Heart right ventricle (tissue), 16 donors: Measurements from ENCODE around the gene GNG12. TPM values are rescaled to one million over a fixed set of nuclear protein-coding genes. Genes with fewer than 3 reads are reported as not detected.

Experiments
- ATAC-seq, 8 donors: fragments of 200-7000 bp; cut with Tn5 transposase; one replicate each; pipeline ENCODE4 v1.9.1; 2020; ENCODE audit warnings: mild to moderate bottlenecking in 8 of 8, moderate library complexity in 8 of 8, moderate number of reproducible peaks in 1 of 8
- DNase-seq, 2 donors: peaks; one replicate each; pipeline ENCODE4 v3.0.0-alpha.2; 2020
- H3K27ac ChIP-seq, 10 donors: fragments of 200-600 bp; sonication (generic) in 2 of 10; one replicate each; pipeline versions ENCODE4 v1.5.0 to v1.8.0; 2020 to 2022; ENCODE audit warnings: mild to moderate bottlenecking in 3 of 10
- H3K27me3 ChIP-seq, 7 donors: fragments of 200-600 bp; one replicate each; pipeline ENCODE4 v1.8.0; 2021 to 2022; ENCODE audit warnings: mild to moderate bottlenecking in 2 of 7
- H3K36me3 ChIP-seq, 9 donors: fragments of 200-600 bp; sonication (generic) in 1 of 9; one replicate each; pipeline versions ENCODE4 v1.5.0 to v1.8.0; 2020 to 2022; ENCODE audit warnings: mild to moderate bottlenecking in 2 of 9
- H3K4me1 ChIP-seq, 9 donors: fragments of 200-600 bp; sonication (generic) in 1 of 9; one replicate each; pipeline versions ENCODE4 v1.5.0 to v1.8.0; 2020 to 2022; ENCODE audit warnings: mild to moderate bottlenecking in 4 of 9
- H3K4me3 ChIP-seq, 10 donors: fragments of 200-600 bp; sonication (generic) in 2 of 10; one replicate each; pipeline versions ENCODE4 v1.5.0 to v1.8.0; 2020 to 2022; ENCODE audit warnings: mild to moderate bottlenecking in 7 of 10, moderate library complexity in 2 of 10
- H3K9me3 ChIP-seq, 11 donors: fragments of 200-600 bp in 10 of 11; sonication (generic) in 2 of 11; one replicate each; pipeline versions ENCODE4 v1.5.0 to v1.8.0; 2013 to 2022; ENCODE audit warnings: mild to moderate bottlenecking in 2 of 11, control low read depth in 1 of 11, moderate library complexity in 1 of 11
- CTCF ChIP-seq, 9 donors: fragments of 200-600 bp; sonication (generic) in 2 of 9; IDR thresholded peaks; one replicate each; pipeline versions ENCODE4 v1.5.0 to v1.8.0; 2021 to 2022; ENCODE audit warnings: antibody characterized with exemption in 9 of 9, mild to moderate bottlenecking in 5 of 9, moderate library complexity in 1 of 9
- WGBS, 2 donors: extraction: QIAGEN DNeasy Blood & Tissue Kit; methylation state at CpG; one replicate each; pipeline ENCODE4 v1.1.7; 2013; ENCODE audit warnings: inconsistent platforms in 1 of 2; 5-methylcytosine and 5-hydroxymethylcytosine counted together
- intact Hi-C, 10 donors: fragments of 100-400 bp; cut with DNase I; formaldehyde crosslinking; loops; one replicate each; pipeline versions ENCODE4 v1.11.1 to v1.14.2; 2022
- polyA plus RNA-seq, 2 donors: library from polyadenylated mRNA; stranded (reverse); fragments of 200-250 nt; gene quantifications; one replicate each; pipeline ENCODE4 v1.2.3, GENCODE V29; 2013
- total RNA-seq, 10 donors: library from RNA; stranded (reverse); fragmentation: NEBNext Ultra II Directional in 3 of 10; extraction: Animal tissue kit (Norgen Biotek cat#: 25700) in 3 of 10; gene quantifications; one replicate each; pipeline versions ENCODE4 v1.2.1 to v1.2.4, GENCODE V29; 2021 to 2023
- donor health status: Arrhythmogenic right ventricular cardiomyopathy.
- donor health status: ischemic (EF 13 %, LVEDD 7.1; RV severe dilation, severe dysfunction).
- donor health status: healthy with polysubstance abuse.
- donor health status: DM: no; HTN: yes; CAD: no.
- donor health status: DM: no; HTN: no; CAD: no.
- donor health status: ischemic (EF 25% LVEDD 6.9; RV normal size, moderate dysfunction).
- donor health status: ischemic (EF 25% LVEDD 5.7; RV mildly dilated, moderate dysfunction).
- donor health status: healthy.
- donor health status: DM: yes; HTN: yes; CAD: no.
- donor health status: Ischemic cardiomyopathy.
- donor health status: ischemic (EF 35%, LVEDD 5.7; RV mildly dilated, moderate dysfunction).
- donor health status: nonischemic (EF 11% LVEDD 7.7; RV severe dilation, severe dysfunction).
- donor health status: DM: yes; HTN: yes; CAD: no.
- donor health status: PGD.
- donor health status: ischemic (EF 29% LVEDD 5.4; RV normal size, mild dysfunction).
- donor health status: nonischemic (EF 23%, LVEDD 6.1; RV moderate dilation, normal function).

Gene GNG12
- total and polyA plus RNA-seq, 12 donors = 8.5 to 49.4 (median 34.5) TPM

GRCh38 chr1:67830928-67831830, 2.1 kb downstream of the GNG12 start:
- TF ChIP-seq CTCF (IDR thresholded peaks at IDR 0.05) = no peak
- no peak for ATAC-seq
- WGBS, 2 donors = 18 to 20% methylated on average over 7 of the region's 7 CpGs
- Histone ChIP-seq H3K27me3 (peaks cover 0 to 61% (median 0%) of the 10 kb centered on the region in 7 donors), H3K36me3 (peaks cover 0 to 12% (median 0%) of the 10 kb centered on the region in 9 donors), H3K9me3 (no peaks in the 10 kb centered on the region), H3K4me3 (peak overlapping the region; percentile 60 to 94 (median 80)), H3K27ac (peak overlapping the region; percentile 9 to 89 (median 84)), H3K4me1 (peaks cover 0 to 33% (median 18%) of the 10 kb centered on the region in 9 donors)
- intact Hi-C loops = loop anchor here (5.0 to 10.0 kb wide), 7 partner anchors 54 to 296 kb away; partner anchors contain the start of gene GADD45A (in 1 of the 10)
- no peak for DNase-seq

- Histone ChIP-seq H3K4me3 (peak overlapping the region in 4 of 10 donors; percentile 68 to 94 (median 84)), H3K27me3 (peaks cover 0 to 53% (median 0%) of the 10 kb centered on the region in 7 donors), H3K36me3 (peaks cover 0 to 12% (median 0%) of the 10 kb centered on the region in 9 donors), H3K4me1 (peaks cover 0 to 33% (median 18%) of the 10 kb centered on the region in 9 donors), H3K27ac (no peak overlapping the region), H3K9me3 (no peaks in the 10 kb centered on the region)
- TF ChIP-seq CTCF (IDR thresholded peaks at IDR 0.05) = no peak
- no peak for DNase-seq
- WGBS, 2 donors = 60 to 62% methylated on average over 5 of the region's 5 CpGs
- intact Hi-C loops = loop anchor here (5.0 to 10.0 kb wide), 7 partner anchors 53 to 295 kb away; partner anchors contain the start of gene GADD45A (in 1 of the 10)
- ATAC-seq = no peak
These were observed 3.0 kb downstream of the GNG12 start for GRCh38 chr1:67830226-67830625.

DNA sequence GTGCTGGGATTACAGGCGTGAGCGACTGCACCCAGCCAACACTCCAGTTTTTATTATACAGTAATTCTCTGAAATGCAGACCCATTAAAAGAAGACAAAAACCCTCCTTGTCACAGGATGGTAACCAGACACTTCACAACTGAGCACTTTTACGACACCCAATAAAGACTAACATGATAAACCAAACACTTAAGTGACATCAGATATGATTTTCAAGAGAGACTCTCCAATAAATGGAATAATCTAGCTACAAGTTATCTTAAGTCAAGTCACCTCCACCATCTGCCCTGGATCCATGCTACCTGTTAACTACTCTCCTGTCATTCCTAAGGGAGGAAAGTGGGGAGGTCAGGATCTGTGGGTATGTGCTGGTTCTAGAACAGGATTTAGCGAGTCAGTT, 5.6 kb downstream of the GNG12 start:
- Histone ChIP-seq H3K4me1 (peaks cover 0 to 26% (median 18%) of the 10 kb centered on the region in 9 donors), H3K9me3 (no peaks in the 10 kb centered on the region), H3K27me3 (peaks cover 0 to 27% (median 0%) of the 10 kb centered on the region in 7 donors), H3K27ac (no peak overlapping the region), H3K4me3 (no peak overlapping the region), H3K36me3 (peaks cover 0 to 12% (median 0%) of the 10 kb centered on the region in 9 donors)
- WGBS, 2 donors = 96% methylated on average over 4 of the region's 4 CpGs
- intact Hi-C loops = no loop called here
- ATAC-seq = no peak
- DNase-seq = no peak
- no peak for TF ChIP-seq CTCF (IDR thresholded peaks at IDR 0.05)

DNA sequence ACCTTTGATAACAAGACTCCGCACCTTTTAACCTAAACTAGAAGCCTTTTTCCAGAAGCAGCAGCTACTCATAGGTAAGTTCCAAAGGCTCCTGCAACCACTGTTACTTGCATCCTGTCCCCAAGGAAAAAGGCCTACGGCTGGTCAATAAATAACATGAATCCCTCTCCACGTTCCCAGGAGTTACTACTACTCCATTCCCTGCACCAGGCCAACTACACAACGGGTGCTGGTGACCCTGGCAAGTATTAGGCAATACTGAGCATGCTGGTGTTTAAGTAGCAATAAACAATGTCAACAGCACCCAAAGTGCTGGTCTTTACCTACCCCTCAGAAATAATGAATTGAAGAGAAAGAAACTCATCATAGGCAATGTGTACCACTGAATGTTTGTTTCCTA, 7.7 kb downstream of the GNG12 start:
- Histone ChIP-seq H3K4me1 (peaks cover 0 to 17% (median 5%) of the 10 kb centered on the region in 9 donors), H3K9me3 (no peaks in the 10 kb centered on the region), H3K4me3 (no peak overlapping the region), H3K27ac (no peak overlapping the region), H3K36me3 (peaks cover 0 to 12% (median 0%) of the 10 kb centered on the region in 9 donors), H3K27me3 (peaks cover 0 to 6% (median 0%) of the 10 kb centered on the region in 7 donors)
- ATAC-seq (no peak), DNase-seq (no peak)
- 83 to 93% methylated on average over 4 of the region's 4 CpGs for WGBS, 2 donors
- intact Hi-C loops = no loop called here
- TF ChIP-seq CTCF (IDR thresholded peaks at IDR 0.05) = no peak
